HPDE6-E6E7 (cell line): ENCODE measurements around the gene LMO7.

Source experiments
- DNase-seq: peaks from one replicate; pipeline ENCODE4 v3.0.0; 2011; ENCODE audit warnings: missing footprints; ENCODE audit errors: extremely low spot score

LMO7 gene

DNA sequence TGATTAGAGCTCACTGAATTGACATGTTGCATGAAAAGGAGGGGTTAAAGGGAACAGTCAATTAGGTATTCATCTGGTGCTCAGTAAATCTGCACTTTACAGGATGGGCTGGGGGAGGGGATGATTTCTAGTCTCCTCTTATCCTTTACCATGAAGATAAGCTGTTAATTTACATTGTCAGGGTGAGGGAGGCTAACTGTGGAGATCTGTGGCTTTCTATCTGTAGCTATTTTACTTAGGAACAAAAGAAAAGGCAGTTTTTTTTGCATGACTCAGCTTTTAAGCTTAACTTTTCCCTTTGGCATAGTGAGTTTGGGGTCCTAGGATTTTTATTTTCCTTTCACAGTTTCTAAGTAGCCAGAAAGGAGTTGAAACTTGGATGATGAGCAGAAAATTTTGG is 253.3 kb downstream of the LMO7 start:
- no peak for DNase-seq

DNA sequence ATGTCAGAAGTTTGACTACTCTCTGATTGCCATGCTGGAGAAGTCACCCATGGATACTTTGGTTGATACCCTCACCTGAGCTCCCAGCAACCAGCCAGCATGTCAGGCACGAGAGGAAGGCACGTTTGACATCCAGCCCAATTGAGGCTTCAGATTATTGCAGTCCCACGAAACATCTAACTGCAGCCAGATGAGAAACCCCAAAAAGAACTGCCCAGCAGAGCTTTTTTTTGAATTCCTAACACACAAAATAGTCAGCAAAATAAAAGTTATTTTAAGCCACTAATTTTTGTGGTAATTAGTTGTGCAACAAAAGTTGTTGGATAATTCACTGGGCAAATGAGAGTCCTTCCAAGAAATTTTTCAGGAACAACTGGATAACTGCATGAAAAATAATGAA is 259.0 kb downstream of the LMO7 start:
- DNase-seq = no peak

DNA sequence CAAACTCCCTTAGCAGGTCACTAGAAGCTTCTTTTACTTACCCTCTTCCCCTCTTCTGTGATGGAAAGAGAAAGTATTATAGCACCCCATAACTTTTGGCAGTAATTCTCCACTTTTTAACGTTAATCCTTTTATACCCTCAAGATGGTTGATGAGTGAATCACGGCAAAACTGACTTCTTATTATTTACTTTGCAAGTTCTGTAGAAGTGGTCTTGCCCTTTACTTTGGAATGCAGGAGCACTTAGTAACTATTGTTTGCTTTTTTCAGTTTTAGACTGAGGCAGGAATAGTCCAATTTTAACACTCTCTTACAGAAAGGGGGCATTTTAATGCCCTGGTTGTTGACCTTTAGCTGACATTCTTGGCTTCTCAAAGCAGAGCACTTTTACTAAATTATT is 260.1 kb downstream of the LMO7 start:
- no peak for DNase-seq

DNA sequence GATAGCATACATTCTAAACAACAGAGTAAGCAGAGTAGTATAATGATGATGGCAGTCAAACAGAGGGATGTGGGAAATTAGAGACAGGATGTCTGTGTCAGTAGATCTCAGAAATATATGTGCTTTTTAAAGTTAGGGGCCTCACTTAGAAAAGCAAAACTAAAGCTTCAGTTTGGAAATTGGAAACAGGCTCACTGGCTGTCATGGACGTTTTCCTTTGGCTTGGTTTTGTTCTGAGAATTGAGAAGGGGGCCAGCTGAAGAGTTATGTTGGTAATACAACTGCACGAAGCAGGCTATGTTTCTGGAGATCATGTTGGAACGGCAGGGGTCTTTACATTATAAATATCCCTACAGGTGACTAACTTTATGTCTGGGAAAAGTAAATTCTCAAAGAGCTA is 261.3 kb downstream of the LMO7 start:
- DNase-seq = no peak

DNA sequence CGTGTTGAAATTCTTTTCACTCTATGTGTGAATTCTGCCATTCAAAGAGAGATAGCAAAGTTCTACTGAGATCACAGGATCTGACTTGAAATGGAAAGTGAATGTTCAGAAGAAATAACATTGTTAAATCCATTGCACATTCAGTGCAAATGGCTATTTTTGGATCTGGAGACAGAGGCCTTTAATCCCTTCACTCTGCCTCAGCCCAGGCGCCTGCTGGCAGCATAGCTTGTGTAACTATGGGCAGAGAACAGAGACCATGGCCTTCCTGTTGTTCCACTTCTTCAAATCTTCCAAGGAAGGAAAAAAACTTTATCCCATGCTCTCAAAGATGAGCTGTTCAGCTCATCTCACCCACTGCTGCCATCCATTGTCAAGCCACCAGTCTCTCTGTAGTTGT is 265.4 kb downstream of the LMO7 start:
- DNase-seq = no peak

DNA sequence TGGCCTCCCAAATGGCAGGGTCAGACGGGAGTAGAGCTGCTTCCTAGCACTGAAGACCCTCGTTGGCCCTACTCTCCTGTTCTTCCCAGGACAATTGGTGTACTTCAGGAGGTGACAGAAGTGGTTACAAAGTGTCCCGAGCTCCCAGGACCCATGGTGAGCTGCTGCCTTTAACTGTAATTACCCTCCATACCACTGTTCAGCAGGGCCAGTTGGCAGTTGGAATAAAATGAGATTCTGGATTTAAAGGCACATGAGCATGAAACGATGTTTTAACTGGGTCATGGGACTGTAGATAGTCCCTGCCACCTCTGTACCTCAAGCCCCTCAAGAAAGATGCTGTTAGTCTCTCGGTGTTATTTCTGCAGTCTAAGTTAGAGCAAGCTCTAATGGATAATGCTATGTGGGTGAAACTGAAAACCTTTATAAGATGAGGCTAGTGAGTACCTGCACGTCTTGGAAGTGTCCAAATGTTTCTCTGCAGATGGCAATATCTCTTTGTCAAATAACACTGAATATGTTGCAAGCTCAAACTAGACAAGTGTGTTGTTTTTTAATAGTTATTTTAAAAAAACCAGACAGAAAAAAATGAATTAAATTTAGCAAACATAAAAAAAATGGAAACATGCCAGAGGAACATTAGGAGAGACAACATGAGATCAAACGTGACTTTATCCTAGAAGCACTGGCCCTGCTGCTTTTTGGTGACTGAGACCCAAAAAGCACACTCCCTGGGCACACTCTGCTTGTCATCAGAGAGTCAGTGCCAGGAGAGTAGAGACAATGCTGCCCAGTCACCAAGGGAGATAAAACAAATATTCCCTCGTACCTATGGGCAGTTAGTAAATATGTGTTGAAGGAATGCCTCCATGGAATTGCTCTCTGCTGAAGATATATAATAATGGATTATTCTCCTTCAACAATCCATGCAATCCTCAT is 266.3 kb downstream of the LMO7 start:
- DNase-seq = no peak

DNA sequence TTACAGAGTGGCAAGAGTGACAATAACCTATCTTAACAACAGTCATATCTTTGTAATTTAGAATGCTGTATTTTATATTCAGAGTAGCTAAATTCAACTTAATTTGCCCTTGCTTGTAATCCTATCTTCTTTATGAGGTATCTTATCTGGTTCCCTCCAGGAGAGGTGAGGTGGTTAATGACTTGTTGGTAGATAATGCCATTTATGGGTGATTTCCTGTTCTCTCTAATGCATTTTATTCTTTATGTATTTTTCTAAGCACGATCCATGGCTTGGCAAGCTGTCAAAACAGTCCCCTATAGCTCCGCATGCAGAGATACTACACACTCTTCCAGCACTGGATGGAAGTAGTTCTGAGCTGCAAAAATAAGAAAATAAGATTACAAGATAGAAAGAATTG is 267.9 kb downstream of the LMO7 start:
- DNase-seq = no peak

DNA sequence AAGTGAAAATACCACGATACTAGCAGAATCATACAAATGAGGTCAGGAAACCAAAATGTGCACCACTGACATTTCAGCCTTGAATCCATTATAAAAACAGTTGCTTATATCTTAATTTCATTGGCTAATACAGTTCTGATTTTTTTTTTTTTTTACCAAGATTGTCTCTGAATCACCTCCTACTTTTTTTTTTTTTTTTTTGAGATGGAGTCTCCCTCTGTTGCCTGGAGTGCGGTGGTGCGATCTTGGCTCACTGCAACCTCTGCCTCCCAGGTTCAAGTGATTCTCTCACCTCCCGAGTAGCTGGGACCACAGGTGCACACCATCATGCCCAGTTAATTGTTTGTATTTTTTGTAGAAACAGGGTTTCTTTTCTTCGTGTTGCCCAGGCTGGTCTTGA is 270.2 kb downstream of the LMO7 start:
- DNase-seq = no peak

DNA sequence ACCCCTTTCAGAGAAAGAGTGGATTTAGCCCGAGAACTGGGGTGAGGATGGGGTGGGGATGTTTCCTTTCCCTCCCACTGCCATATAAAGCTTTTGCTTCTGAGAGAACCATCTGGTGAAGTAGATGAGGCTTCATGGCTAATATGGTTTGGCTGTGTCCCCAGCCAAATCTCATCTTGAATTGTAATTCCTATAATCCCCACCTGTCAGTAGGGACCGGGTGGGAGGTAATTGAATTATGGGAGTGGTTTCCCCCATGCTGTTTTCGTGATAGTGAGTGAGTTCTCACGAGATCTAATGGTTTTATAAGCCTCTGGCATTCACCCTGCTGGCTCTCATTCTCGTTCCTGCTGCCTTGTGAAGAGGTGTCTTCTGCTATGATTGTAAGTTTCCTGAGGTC is 270.9 kb downstream of the LMO7 start:
- no peak for DNase-seq

DNA sequence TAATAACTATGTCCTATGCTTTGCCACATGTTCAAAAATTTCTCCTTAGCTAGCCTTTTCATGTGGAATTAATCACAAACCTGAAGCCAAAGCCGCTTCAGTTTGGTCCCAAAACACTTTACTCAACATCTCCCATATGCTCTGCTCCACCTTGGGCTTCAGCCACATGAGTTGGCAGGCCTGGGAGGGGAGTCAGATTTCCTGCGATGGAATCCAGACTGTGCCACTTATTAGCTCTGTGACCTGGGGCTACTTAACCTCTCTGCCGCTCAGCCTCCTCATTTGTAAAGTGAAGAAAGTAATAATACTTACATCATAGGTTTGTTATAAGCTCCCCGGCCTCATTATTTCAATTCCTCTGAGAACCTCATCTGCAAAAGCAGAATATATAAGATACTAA is 272.0 kb downstream of the LMO7 start:
- no peak for DNase-seq
